ENCODE data around the gene WIZ.

The WIZ gene

GRCh38 chr19:15373644-15374043 lies 76.1 kb downstream of the WIZ start:
- DNase-seq: no peak

- no peak for DNase-seq
Observed at GRCh38 chr19:15372891-15373301, 76.9 kb downstream of the WIZ start.

- no peak for DNase-seq
Observed at GRCh38 chr19:15372470-15372869, 77.3 kb downstream of the WIZ start.

- no peak for DNase-seq
Observed at GRCh38 chr19:15371786-15372380, 77.9 kb downstream of the WIZ start.

GRCh38 chr19:15371119-15371518 lies 78.6 kb downstream of the WIZ start:
- DNase-seq: no peak
